Measurements from ENCODE around the gene KAZN. TPM values are rescaled to one million over a fixed set of nuclear protein-coding genes. Genes with fewer than 3 reads are reported as not detected.

KAZN gene
- polyA plus RNA-seq, 4 donors = 3.0 to 39.5 (median 4.4) TPM

DNA sequence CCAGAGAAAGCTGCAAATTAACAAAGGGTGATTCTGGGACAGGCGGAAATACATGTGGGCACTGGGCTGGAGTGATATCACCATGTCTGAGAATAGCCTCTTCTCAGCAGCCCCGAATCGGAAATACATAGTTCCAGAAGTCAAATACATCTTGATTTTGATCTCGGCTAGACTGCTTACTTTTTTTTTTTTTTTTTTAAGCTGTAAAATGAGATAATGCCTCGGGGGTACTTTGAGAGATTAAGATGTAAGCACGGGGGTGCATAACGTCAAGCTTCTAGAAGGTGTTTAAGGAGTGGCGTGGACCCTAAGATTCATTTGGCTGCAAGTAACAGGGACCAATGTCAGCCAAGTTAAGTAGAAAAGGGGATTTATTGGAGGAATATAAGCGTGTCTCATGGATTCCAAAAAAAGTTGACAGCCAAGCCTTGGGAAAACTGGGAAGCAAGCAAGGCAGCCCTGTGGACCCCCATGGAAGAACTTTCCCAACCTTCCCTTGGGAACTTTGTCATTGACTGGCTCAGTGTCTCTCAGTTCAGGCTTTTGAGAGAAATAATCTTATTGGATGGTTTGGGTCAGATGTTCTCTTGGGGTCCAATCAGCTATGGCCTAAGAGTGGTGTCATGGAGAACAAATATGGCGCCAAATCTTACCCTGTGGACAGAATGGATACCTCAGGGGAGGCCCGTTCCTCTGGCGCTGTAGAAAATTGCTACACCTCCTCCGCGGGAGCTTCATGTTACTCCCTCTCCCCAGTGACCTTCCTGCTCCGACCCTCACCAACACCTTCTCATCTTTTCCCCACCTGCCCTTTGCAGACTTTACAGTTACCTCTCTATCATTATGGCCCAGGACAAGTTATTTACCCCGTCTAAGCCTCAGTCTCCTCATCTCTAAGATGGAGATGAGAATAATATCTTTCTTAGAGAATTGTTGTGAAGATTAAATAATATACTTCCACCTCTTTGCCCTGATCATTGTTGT lies 186.6 kb downstream of the KAZN start:
- Histone ChIP-seq H3K36me3 (ENCODE audit: control insufficient read depth in 3 of 3, insufficient read depth in 2 of 3, low read depth in 1 of 3, low read length in 3 of 3) (no peaks in the 10 kb centered on the region), H3K27ac (ENCODE audit: low read depth in 1 of 3, low read length in 2 of 3) (peak overlapping the region in 1 of 3 donors; percentile 56), H3K4me3 (ENCODE audit: low read depth in 1 of 3, low read length in 3 of 3) (no peak overlapping the region), H3K27me3 (ENCODE audit: control insufficient read depth in 3 of 3, insufficient read depth in 3 of 3, low read length in 3 of 3) (no peaks in the 10 kb centered on the region), H3K9me3 (ENCODE audit: control insufficient read depth in 2 of 2, insufficient read depth in 1 of 2, low read depth in 1 of 2, low read length in 1 of 2) (no peaks in the 10 kb centered on the region), H3K4me1 (ENCODE audit: control insufficient read depth in 3 of 3, insufficient read depth in 2 of 3, low read depth in 1 of 3, low read length in 2 of 3) (peaks cover 0 to 43% (median 0%) of the 10 kb centered on the region in 3 donors)
- DNase-seq = no peak
- WGBS, 3 donors = 83 to 91% (median 91%) methylated on average over 16 of the region's 16 CpGs
- no peak for FAIRE-seq

DNA sequence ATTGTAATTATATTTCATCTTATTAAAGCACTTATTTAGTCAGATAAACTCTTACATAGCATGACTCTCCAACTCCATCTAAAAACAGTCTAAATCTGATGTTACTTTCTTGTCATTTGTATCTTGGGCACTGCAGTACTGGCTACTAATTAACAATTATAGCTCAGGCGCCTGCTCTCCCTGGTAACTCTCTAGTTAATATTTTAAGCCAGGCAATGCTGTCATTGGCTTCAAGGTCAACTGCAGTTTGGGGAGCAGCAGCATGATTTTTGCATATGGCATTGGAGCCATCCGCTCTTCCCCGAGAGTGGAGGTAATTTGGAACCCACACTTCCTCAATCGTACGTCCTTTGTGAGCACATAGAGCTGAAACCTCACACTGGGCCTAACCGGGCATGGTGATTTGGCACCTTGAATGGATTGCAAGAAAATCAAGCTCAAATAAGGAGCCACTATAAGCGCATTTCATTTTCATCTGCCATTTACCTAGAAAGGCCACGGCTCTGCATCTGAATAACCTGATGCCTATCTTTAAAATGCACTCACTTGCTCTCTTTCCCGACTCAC lies 187.7 kb downstream of the KAZN start:
- Histone ChIP-seq H3K9me3 (ENCODE audit: control insufficient read depth in 2 of 2, insufficient read depth in 1 of 2, low read depth in 1 of 2, low read length in 1 of 2) (no peaks in the 10 kb centered on the region), H3K36me3 (ENCODE audit: control insufficient read depth in 3 of 3, insufficient read depth in 2 of 3, low read depth in 1 of 3, low read length in 3 of 3) (no peaks in the 10 kb centered on the region), H3K27me3 (ENCODE audit: control insufficient read depth in 3 of 3, insufficient read depth in 3 of 3, low read length in 3 of 3) (no peaks in the 10 kb centered on the region), H3K4me3 (ENCODE audit: low read depth in 1 of 3, low read length in 3 of 3) (no peak overlapping the region), H3K27ac (ENCODE audit: low read depth in 1 of 3, low read length in 2 of 3) (peak overlapping the region in 1 of 3 donors; percentile 56), H3K4me1 (ENCODE audit: control insufficient read depth in 3 of 3, insufficient read depth in 2 of 3, low read depth in 1 of 3, low read length in 2 of 3) (peaks cover 0 to 43% (median 0%) of the 10 kb centered on the region in 3 donors)
- WGBS, 3 donors = 73 to 86% (median 85%) methylated on average over 9 of the region's 9 CpGs
- FAIRE-seq (no peak), DNase-seq (peak in 1 of 2 donors; percentile 73)

DNA sequence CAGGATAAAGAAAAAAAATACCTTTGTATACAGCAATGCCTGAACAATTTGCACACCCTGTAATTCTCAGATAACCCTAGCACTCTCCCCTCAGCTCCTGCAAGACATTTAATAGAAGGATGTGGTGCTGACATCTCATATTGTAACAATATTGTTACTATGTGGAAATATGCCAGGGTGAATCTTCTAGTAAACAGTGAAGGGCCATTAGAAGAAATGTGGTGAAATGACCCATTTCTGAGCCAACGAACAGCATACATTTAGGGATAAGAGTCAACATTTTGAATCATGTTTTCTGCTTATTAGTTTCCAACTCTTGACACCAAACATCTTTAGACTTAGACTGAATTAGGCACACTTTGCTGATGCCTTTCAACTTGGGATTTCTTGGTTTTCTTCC lies 188.2 kb downstream of the KAZN start:
- H3K36me3 ChIP-seq (ENCODE audit: control insufficient read depth in 3 of 3, insufficient read depth in 2 of 3, low read depth in 1 of 3, low read length in 3 of 3) = no peaks in the 10 kb centered on the region
- WGBS, 3 donors = 58 to 87% (median 85%) methylated on average over 1 of the region's 1 CpG
- no peak overlapping the region for H3K4me3 ChIP-seq (ENCODE audit: low read depth in 1 of 3, low read length in 3 of 3)
- H3K27ac ChIP-seq (ENCODE audit: low read depth in 1 of 3, low read length in 2 of 3) = peak overlapping the region in 1 of 3 donors; percentile 56
- DNase-seq = peak in 1 of 2 donors; percentile 14
- H3K9me3 ChIP-seq (ENCODE audit: control insufficient read depth in 2 of 2, insufficient read depth in 1 of 2, low read depth in 1 of 2, low read length in 1 of 2) = no peaks in the 10 kb centered on the region
- FAIRE-seq = no peak
- H3K27me3 ChIP-seq (ENCODE audit: control insufficient read depth in 3 of 3, insufficient read depth in 3 of 3, low read length in 3 of 3) = no peaks in the 10 kb centered on the region
- H3K4me1 ChIP-seq (ENCODE audit: control insufficient read depth in 3 of 3, insufficient read depth in 2 of 3, low read depth in 1 of 3, low read length in 2 of 3) = peaks cover 0 to 43% (median 0%) of the 10 kb centered on the region in 3 donors

- Histone ChIP-seq H3K27ac (ENCODE audit: low read depth in 1 of 3, low read length in 2 of 3) (peak overlapping the region in 1 of 3 donors; percentile 23), H3K4me1 (ENCODE audit: control insufficient read depth in 3 of 3, insufficient read depth in 2 of 3, low read depth in 1 of 3, low read length in 2 of 3) (peaks cover 0 to 43% (median 0%) of the 10 kb centered on the region in 3 donors), H3K36me3 (ENCODE audit: control insufficient read depth in 3 of 3, insufficient read depth in 2 of 3, low read depth in 1 of 3, low read length in 3 of 3) (no peaks in the 10 kb centered on the region), H3K27me3 (ENCODE audit: control insufficient read depth in 3 of 3, insufficient read depth in 3 of 3, low read length in 3 of 3) (no peaks in the 10 kb centered on the region), H3K9me3 (ENCODE audit: control insufficient read depth in 2 of 2, insufficient read depth in 1 of 2, low read depth in 1 of 2, low read length in 1 of 2) (no peaks in the 10 kb centered on the region), H3K4me3 (ENCODE audit: low read depth in 1 of 3, low read length in 3 of 3) (no peak overlapping the region)
- 31 to 71% (median 43%) methylated on average over 10 of the region's 10 CpGs for WGBS, 3 donors
- DNase-seq (peak in 1 of 2 donors; percentile 93), FAIRE-seq (no peak)
These were observed 189.1 kb downstream of the KAZN start for GRCh38 chr1:14787604-14788003.

GRCh38 chr1:14788080-14788479 lies 189.6 kb downstream of the KAZN start:
- WGBS, 3 donors = 64 to 82% (median 71%) methylated on average over 7 of the region's 7 CpGs
- DNase-seq (no peak), FAIRE-seq (no peak)
- Histone ChIP-seq H3K27me3 (ENCODE audit: control insufficient read depth in 3 of 3, insufficient read depth in 3 of 3, low read length in 3 of 3) (no peaks in the 10 kb centered on the region), H3K36me3 (ENCODE audit: control insufficient read depth in 3 of 3, insufficient read depth in 2 of 3, low read depth in 1 of 3, low read length in 3 of 3) (no peaks in the 10 kb centered on the region), H3K4me1 (ENCODE audit: control insufficient read depth in 3 of 3, insufficient read depth in 2 of 3, low read depth in 1 of 3, low read length in 2 of 3) (peaks cover 0 to 39% (median 0%) of the 10 kb centered on the region in 3 donors), H3K27ac (ENCODE audit: low read depth in 1 of 3, low read length in 2 of 3) (peak overlapping the region in 1 of 3 donors; percentile 46), H3K4me3 (ENCODE audit: low read depth in 1 of 3, low read length in 3 of 3) (no peak overlapping the region), H3K9me3 (ENCODE audit: control insufficient read depth in 2 of 2, insufficient read depth in 1 of 2, low read depth in 1 of 2, low read length in 1 of 2) (no peaks in the 10 kb centered on the region)

- no peaks in the 10 kb centered on the region for H3K9me3 ChIP-seq (ENCODE audit: control insufficient read depth in 2 of 2, insufficient read depth in 1 of 2, low read depth in 1 of 2, low read length in 1 of 2)
- H3K4me3 ChIP-seq (ENCODE audit: low read depth in 1 of 3, low read length in 3 of 3) = no peak overlapping the region
- peak in 1 of 2 donors; percentile 30 for DNase-seq
- FAIRE-seq = no peak
- no peak overlapping the region for H3K27ac ChIP-seq (ENCODE audit: low read depth in 1 of 3, low read length in 2 of 3)
- H3K36me3 ChIP-seq (ENCODE audit: control insufficient read depth in 3 of 3, insufficient read depth in 2 of 3, low read depth in 1 of 3, low read length in 3 of 3) = no peaks in the 10 kb centered on the region
- 70 to 79% (median 72%) methylated on average over 7 of the region's 7 CpGs for WGBS, 3 donors
- H3K27me3 ChIP-seq (ENCODE audit: control insufficient read depth in 3 of 3, insufficient read depth in 3 of 3, low read length in 3 of 3) = no peaks in the 10 kb centered on the region
- peaks cover 0 to 28% (median 0%) of the 10 kb centered on the region in 3 donors for H3K4me1 ChIP-seq (ENCODE audit: control insufficient read depth in 3 of 3, insufficient read depth in 2 of 3, low read depth in 1 of 3, low read length in 2 of 3)
These were observed 192.5 kb downstream of the KAZN start for GRCh38 chr1:14790982-14791381.

DNA sequence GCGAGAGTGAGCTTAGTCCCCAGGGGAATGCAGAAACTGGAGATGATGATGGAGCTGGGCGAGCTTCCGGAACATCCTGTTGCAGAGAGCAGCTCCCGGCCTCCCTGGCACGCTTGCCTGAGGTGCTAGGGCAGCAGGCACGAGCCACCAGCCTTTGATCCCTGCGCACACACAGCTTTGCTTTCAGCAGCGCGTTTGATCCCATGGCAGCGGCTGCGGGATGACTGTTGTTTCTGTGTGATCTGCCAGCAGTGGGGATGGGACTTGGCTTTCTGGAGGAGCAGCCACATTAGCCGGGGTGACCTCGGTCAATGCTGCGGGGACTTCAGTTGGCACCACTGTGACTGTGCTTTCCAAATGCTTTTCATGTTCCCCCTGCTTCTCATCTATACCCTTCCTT lies 193.2 kb downstream of the KAZN start:
- WGBS, 3 donors = 90 to 93% (median 92%) methylated on average over 14 of the region's 14 CpGs
- FAIRE-seq = no peak
- Histone ChIP-seq H3K36me3 (ENCODE audit: control insufficient read depth in 3 of 3, insufficient read depth in 2 of 3, low read depth in 1 of 3, low read length in 3 of 3) (no peaks in the 10 kb centered on the region), H3K4me3 (ENCODE audit: low read depth in 1 of 3, low read length in 3 of 3) (no peak overlapping the region), H3K27me3 (ENCODE audit: control insufficient read depth in 3 of 3, insufficient read depth in 3 of 3, low read length in 3 of 3) (no peaks in the 10 kb centered on the region), H3K4me1 (ENCODE audit: control insufficient read depth in 3 of 3, insufficient read depth in 2 of 3, low read depth in 1 of 3, low read length in 2 of 3) (peaks cover 0 to 22% (median 0%) of the 10 kb centered on the region in 3 donors), H3K9me3 (ENCODE audit: control insufficient read depth in 2 of 2, insufficient read depth in 1 of 2, low read depth in 1 of 2, low read length in 1 of 2) (no peaks in the 10 kb centered on the region), H3K27ac (ENCODE audit: low read depth in 1 of 3, low read length in 2 of 3) (no peak overlapping the region)
- no peak for DNase-seq

- 91 to 96% (median 91%) methylated on average over 7 of the region's 7 CpGs for whole genome bisulfite sequencing, 3 donors
- DNase-seq = no peak
- Histone ChIP-seq H3K4me1 (ENCODE audit: control insufficient read depth in 3 of 3, insufficient read depth in 2 of 3, low read depth in 1 of 3, low read length in 2 of 3) (no peaks in the 10 kb centered on the region), H3K4me3 (ENCODE audit: low read depth in 1 of 3, low read length in 3 of 3) (no peak overlapping the region), H3K27me3 (ENCODE audit: control insufficient read depth in 3 of 3, insufficient read depth in 3 of 3, low read length in 3 of 3) (no peaks in the 10 kb centered on the region), H3K36me3 (ENCODE audit: control insufficient read depth in 3 of 3, insufficient read depth in 2 of 3, low read depth in 1 of 3, low read length in 3 of 3) (no peaks in the 10 kb centered on the region), H3K27ac (ENCODE audit: low read depth in 1 of 3, low read length in 2 of 3) (no peak overlapping the region), H3K9me3 (ENCODE audit: control insufficient read depth in 2 of 2, insufficient read depth in 1 of 2, low read depth in 1 of 2, low read length in 1 of 2) (no peaks in the 10 kb centered on the region)
- FAIRE-seq = no peak
These were observed 195.8 kb downstream of the KAZN start for GRCh38 chr1:14794136-14794768.

Data from small intestine (tissue), 7 donors.